Germinal center (tissue), 1 donor: ENCODE measurements around the gene SCAMP1.
"Not testable (repeated sequence)": the region's sequence is repeated elsewhere in the genome, so short reads cannot be mapped to it uniquely, and the experiment has no call there.

Experiments used
- DNase-seq: peaks from one replicate; pipeline ENCODE4 v3.0.0; 2012; ENCODE audit warnings: mixed read lengths, low spot score

The SCAMP1 gene, protein sequence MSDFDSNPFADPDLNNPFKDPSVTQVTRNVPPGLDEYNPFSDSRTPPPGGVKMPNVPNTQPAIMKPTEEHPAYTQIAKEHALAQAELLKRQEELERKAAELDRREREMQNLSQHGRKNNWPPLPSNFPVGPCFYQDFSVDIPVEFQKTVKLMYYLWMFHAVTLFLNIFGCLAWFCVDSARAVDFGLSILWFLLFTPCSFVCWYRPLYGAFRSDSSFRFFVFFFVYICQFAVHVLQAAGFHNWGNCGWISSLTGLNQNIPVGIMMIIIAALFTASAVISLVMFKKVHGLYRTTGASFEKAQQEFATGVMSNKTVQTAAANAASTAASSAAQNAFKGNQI

DNA sequence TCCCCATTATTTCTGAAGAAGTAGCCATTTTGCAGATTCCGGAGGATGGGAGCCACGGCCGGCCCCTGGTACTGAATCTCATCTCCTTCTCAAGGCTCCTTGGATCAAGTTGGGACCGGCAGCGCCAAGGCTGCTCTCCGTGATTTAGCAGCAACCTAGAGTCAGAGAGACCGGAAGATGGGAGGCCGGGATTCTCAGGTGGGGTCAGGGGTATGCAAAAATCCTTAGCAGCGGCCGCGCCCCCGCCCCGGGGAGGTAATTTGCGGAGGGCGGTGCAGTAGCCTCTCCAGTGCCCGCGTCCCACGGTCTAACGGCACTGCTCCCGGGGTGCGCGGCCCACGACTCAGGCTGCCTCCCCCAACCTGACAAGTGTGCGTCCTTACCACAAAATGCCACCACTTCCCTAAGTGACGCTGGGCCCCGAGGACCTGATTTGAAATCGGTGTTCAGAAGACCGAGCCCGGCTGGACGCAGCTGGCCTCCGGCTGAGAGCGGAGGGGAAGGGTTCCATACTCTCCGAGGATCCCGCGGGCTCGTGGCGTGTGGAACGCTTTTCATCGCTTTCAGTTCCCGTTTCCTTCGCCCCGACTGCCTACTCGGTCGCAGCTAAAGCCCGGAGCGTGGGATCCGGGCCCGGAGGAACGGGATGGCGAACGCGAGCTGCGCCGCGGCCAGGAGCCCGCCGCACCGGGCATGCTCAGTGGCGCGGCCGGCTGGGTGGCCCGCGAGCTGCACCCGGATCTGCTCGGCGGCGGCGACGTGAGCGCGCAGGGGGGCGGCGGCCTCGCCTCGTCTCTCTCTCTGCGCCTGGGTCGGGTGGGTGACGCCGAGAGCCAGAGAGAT, at the start of gene SCAMP1:
Gene SCAMP1, plus strand, starts transcription at position 787 of the 843 bp plus-strand sequence. Its CDS starts 55 bp downstream, at position 842.
- DNase-seq: peak; percentile 95

DNA sequence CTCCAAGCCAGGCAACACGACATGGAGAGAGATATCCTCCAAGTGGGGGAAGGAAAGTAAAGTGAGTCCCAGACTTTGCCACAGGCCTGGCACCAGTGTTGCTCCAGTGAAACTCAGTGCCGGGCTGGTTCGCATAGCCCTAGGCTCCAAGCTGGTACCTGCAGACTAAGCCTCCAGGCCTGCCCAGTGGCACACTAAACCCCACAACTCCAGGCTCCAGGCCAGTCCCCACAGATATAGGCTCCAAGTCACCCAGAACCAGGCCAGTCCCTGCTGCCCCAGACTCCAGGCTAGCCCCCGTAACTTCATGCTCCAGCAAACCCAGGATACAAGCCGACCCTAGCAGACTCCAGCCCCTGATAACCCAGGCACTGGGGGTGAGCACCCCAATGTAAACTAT, 42.9 kb upstream of the SCAMP1 start:
- no peak for DNase-seq

DNA sequence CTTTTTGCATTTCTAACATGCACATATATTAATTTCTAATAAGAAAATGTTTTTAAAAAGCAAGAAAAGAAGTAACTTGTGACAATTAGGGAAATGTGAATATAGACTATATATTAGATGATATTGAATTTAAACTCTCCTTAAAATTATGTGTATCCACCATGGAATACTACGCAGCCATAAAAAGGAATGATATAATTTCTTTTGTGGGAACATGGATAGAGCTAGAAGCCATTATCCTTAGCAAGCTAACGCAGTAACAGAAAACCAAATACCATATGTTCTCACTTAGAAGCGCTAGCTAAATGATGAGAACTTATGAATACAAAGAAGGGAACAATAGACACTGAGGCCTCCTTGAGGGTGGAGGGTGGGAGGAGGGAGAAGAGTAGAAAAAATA, 42.1 kb upstream of the SCAMP1 start:
- DNase-seq: no peak

DNA sequence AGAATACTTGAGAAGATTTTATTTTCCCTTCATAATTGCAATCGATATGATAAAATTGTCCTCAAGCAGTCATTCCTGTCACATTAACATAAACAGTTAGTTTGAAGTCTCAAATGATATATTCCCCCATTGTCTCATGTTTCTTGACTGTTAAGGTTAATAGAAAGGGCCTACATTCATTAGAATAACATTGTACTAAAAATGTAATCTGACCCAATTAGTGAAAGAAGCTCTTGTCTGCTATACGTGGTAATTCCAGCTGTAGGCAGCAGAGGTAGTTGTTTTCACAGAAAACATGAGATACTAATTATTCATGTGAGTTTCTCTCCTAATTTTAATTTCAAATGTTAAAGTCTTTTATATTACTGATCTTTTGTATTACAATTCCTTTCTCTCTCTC, 40.0 kb upstream of the SCAMP1 start:
- peak; percentile 11 for DNase-seq

DNA sequence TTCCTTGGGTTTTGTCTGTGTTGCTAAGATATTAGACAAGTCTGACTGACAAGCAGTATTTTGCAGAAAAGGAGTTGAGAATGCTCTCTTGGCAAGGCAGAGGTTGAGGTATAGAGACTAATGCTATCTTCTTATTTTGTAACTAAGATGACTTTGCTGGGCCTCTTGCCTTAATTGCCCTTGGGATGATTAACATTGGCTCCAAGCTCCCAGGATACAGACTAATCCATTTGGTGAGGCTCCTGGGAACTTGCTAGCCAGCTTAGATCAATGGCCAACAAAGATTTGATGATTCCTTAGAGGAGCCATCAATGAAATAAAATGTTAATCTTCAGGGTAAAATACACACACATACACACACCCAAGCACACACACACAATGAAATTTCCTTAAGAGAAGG, 37.2 kb upstream of the SCAMP1 start:
- no peak for DNase-seq

DNA sequence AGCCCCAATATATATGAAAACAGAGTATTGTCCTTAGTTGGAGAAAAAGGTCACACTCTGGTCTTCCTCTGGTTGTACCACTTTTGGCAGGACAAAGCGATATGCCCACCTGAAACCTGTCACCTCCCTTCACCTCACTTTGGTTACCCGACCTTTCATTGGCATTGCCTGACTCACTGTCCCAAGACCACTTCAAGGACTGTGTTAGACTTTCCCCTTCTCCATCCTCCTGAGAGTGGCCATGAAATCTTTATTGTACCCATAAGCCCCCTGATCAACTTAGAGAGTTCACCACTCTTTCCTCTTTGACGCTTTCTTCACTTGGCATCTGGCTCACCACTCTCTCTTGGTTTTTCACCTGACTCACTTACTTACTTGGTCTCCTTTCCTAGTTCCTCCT, 33.5 kb upstream of the SCAMP1 start:
- DNase-seq: no peak

DNA sequence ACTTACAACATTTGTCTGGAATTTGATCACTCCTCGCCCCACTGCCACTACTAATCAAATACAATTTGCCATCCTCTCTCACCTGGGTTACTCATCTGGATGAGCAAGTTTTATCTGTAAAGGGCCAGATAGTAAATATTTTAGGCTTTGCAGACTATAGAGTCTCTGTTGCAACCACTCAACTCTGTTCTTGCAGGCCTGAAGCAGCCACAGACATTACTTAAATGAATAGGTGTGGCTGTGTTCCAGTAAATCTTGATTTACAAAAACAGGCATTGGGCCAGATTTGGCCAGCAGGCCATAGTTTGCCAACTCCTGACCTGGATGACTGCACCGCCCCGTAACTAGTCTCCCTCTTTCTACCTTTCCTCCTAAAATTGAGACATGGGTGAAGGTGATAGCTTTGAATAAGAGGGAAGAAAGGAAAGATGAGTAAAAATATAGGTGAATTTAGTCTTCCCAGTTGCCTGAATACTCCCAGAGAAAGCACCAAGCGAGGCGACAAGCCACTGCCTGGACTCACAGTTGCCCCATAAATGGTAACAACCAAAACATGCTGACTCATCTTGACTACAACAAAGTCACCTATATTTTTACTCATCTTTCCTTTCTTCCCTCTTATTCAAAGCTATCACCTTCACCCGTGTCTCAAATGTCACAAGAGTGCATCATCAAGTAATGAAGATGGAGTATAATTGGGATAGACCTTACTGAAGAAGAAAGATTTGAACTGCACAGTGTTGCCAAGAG, 32.5 kb upstream of the SCAMP1 start:
- no peak for DNase-seq

DNA sequence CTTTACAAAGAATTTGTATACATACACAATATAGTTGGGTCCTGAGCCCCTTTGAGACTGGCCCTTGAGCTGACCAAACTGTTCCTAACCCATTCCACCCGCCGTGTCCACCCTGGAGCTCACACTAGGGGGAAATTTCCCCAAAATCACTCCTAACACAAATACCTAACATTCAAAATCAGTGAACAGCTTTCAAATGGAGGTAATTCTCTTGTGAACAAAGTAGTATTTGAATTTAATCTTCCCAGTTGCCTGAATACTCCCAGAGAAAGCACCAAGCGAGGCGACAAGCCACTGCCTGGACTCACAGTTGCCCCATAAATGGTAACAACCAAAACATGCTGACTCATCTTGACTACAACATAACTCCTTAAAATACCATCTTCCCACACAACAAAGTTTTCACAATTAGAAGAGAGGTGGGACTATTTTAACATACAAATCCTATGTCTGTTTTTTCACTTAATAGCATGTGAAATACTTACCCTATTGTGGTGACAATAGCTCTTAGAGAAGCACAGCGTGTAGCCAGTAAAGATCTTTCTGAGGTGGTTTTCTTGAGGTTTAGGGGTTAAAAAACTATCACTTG, 31.7 kb upstream of the SCAMP1 start:
- no peak for DNase-seq

DNA sequence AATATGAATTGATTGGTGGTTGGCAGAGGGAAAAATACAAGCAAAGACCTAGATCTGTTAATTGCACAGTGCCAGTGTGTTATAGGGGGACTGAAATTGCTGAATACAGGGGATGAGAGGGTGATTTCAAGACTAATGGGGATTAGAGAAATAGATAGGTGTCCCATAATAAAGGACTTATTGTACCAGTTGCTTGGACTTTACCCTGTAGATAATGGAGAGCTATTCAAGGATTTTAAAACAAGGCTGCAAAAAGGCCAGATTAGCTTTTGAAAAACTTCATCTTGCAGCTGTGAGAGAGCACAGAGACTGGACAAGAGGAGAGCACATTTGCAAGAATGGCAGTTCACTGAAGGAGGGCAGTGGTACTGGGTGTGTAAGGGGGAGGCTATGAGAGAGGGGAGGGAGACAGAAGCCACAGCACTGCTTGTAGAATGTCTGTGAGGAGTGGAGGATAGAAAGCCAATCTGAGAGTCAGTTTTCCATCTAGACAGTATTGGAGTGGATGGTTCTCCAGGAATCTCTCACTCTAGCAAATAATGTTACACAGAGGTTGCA, 28.8 kb upstream of the SCAMP1 start:
- no peak for DNase-seq

DNA sequence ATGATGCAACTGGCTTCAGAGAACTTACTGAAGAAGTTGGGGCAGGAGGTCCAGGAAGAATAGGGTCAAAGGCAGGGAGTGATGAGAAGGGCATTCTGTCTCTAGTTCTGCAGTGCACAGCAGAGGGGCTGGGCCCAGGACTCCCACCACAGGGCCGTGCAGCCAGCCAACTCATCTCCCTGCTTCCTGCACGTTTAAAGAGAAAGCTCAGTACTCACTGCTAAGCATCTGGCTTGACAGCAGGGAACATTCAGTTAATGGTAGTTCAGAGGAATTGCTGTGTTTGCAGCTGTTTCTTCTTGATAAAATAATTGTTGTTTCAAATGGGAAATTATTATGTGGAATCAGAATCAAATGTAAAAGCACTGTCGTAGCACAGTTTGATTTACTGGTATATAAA, 25.6 kb upstream of the SCAMP1 start:
- no peak for DNase-seq

DNA sequence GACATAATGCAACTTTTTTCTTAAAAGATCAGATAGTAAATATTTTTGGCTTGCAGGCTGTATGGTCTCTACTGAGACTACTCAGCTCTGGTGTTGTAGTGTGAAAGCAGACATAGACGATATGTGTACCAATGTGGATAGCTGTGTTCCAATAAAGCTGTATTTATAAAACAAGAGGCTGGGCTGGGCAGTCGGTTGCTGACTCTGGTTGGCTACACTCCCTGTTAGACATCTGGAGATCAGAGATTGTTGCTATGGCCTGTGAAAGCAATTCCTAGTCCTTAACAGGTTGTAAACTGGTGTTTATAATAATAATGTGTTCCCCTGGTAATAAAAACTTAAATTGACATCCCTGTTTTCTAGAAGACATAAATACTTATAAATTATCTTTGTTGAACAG, 24.4 kb upstream of the SCAMP1 start:
- no peak for DNase-seq

DNA sequence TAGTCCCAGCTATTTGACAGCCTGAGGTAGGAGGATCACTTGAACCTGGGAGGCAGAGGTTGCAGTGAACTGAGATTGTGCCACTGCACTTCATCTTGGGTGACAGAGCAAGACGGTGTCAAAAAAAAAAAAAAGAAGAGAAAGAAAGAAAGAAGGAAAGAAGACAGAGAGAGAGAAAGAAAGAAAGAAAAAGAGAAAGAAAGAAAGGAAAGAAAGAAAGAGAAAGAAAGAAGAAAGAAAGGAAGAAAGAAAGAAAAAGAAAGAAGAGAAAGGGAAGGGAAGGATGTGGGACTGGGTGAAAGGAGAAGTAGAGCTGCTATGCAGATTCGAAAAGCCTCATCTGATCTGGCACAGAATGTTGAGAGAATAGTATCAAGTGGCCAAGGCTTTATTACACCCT, 23.7 kb upstream of the SCAMP1 start:
- no peak for DNase-seq

DNA sequence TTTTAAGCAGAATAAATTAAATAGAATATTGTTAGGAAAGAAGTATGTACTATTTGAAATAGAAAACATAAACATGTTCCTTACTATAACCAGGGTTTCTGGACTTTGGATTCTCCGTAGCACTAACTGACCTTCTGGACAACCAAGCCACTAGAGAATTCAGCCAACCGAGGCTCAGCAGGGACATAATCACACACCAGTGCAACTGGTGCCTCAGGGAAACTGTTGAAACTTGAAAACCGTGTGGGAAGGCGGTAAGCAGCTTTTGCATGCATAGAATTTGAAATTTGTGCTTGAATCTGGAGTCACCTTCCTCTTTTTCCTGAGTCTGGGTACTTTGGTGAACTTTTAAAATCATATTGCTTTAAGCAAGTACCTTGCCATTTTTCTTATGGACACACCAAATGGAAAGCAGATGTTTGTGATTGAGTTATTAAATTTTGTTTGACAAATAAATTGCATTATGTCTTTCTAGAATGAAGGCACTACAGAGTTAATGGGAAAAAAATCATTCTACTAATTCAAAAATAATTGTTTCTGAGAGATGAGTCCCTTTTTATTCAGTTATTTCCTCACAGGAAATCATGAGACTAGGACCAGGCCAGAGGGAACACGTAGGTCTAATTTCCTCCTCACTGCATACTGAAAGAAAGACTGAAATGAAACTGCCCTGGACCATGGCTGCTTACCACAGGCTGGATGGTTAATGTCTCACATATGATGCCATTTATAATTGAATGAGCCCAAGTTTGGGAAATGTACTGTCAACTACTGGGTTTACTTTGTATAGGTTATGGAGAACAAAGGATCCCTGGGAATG, 20.6 kb upstream of the SCAMP1 start:
- DNase-seq: no peak

DNA sequence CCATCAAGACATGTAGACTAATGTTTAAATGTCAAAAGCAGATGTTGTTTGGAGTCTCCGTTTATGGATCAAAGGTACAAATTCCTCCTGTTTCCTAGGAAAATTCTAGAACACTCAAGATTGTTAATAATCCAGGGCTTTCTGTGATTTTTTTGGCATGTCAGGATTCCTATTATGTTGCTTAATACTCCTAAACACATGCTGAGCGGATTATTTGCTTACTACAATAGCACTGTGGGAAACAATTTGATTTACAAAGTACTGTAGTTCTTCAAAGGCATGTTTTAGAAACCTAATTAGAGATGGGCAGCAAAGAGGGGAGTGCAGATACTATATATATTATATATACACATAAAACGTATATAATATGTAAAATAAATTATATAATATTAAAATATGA, 19.0 kb upstream of the SCAMP1 start:
- DNase-seq: no peak

DNA sequence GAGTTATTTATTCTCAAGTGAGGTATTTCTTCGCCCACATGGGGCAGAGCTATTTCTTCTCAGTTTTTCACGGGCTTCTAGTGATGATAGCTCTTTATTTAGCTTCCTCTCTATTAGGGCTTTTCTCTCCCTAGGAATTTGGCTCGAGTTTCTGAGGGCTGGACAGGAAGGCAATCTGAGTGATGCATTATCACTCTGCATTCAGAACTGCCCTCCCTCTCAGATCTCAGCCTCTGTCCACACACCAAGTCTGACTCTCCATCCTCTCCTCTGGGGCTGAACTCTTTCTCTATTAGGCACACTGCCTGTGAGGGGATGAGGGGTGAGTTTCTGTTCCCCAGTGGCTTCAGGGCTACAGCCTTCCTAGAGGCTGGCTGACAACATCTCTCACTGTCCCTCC, 14.9 kb upstream of the SCAMP1 start:
- DNase-seq: no peak

DNA sequence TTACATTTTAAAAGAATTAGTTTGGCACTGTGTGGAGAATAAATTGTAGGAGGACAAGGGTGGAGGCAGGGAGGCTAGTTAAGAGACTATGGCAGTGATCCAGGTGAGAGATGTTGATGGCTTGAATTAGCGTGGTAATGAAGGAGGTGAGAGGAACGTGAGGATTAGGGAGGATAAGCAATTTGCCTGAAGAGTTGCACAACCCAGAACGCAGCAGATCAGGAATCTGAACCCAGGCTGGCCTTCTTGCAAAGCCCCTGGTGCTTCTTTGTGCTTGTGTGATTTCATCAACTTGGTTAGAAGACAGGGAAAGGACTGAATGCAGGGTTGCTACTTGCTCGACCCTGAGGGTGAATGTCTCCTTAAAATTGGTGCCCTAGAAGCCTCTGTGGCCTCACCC, 6.9 kb upstream of the SCAMP1 start:
- DNase-seq: no peak

DNA sequence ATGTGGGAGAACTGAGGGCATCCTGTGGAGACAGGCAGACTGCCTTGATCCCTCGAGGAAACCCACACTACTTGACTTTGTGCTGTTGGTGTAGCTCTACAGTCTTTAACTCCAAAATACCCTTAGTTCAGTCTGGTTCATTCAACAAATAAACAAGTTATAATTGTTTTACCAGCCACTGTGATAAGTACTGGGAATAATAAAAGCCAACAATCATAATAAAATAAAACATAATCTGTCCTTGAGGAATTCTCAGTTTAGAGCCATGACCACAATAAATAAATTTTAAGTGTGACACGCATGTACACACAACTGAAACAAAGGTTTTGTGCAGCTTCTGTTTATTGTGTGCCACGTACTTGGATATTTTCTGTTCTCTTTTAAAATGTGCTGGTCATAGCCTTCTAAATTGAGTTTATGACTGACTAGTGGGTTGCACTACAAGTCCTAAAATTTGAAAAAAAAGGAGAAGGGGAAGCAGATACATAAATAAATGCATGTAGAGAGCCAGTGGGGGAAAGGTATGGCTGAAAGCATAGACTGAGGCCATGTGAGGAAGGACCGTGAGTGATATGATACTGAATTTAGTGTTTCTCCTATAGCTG, 6.2 kb upstream of the SCAMP1 start:
- no peak for DNase-seq

DNA sequence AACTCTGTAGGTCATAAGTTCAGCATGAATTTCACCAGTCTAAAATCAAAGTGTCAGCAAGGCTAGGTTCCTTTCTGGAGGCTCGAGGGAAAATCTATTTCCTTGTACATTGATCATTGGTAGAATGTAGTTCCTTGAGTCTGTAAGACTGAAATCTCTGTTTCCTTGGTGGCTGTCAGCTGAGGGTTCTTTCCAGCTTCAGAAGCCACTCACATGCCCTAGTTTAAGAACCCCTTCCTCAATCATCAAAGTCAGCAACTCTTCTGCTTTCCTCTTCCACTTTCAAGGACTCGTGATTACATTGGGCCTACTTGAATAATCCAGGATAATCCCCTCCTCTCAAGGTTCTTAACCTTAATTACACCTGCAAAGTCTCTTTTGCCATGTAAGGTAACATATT, 4.9 kb upstream of the SCAMP1 start:
- no peak for DNase-seq

DNA sequence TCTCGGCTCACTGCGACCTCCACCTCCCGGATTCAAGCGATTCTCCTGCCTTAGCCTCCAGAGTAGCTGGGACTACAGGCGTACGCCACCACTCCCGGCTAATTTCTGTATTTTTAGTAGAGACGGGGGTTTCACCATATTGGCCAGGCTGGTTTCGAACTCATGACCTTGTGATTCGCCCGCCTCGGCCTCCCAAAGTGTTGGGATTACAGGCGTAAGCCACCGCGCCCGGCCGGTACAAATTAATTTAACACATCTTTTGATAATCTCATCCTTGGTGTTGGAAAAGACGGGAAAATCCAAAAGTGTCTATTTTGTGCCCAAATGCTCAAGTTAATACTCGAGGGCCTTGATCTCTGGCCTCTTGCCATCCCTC, 974 bp upstream of the SCAMP1 start:
- DNase-seq: not testable (repeated sequence)

DNA sequence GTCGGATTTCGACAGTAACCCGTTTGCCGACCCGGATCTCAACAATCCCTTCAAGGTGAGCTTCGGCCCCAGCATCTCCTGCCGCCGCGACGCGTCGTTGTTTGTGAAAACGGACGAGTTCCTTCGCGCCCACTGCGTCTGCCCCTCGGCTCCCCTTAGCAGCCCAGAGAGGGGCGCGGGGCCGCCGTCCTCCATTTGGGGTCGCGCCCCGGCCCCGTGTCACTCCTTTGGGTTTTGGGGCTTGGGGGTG, 182 bp downstream of the SCAMP1 start:
- DNase-seq: no peak
